Stimulated activated CD4-positive, alpha-beta T cell treated with anti-CD3 and anti-CD28 coated beads, Interleukin-1b, Interleukin-23, amount 100 ng/mL, for 24 hours (primary cell): ENCODE measurements around the gene SESN3.
"Not testable (repeated sequence)": the region's sequence is repeated elsewhere in the genome, so short reads cannot be mapped to it uniquely, and the experiment has no call there.

Source experiments
- DNase-seq, 4 experiments: peaks; one replicate each; pipeline ENCODE4 v3.0.0-alpha.2; 2020; ENCODE audit warnings: low read depth in 4 of 4, low spot score in 1 of 4

The SESN3 gene, protein sequence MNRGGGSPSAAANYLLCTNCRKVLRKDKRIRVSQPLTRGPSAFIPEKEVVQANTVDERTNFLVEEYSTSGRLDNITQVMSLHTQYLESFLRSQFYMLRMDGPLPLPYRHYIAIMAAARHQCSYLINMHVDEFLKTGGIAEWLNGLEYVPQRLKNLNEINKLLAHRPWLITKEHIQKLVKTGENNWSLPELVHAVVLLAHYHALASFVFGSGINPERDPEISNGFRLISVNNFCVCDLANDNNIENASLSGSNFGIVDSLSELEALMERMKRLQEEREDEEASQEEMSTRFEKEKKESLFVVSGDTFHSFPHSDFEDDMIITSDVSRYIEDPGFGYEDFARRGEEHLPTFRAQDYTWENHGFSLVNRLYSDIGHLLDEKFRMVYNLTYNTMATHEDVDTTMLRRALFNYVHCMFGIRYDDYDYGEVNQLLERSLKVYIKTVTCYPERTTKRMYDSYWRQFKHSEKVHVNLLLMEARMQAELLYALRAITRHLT

DNA sequence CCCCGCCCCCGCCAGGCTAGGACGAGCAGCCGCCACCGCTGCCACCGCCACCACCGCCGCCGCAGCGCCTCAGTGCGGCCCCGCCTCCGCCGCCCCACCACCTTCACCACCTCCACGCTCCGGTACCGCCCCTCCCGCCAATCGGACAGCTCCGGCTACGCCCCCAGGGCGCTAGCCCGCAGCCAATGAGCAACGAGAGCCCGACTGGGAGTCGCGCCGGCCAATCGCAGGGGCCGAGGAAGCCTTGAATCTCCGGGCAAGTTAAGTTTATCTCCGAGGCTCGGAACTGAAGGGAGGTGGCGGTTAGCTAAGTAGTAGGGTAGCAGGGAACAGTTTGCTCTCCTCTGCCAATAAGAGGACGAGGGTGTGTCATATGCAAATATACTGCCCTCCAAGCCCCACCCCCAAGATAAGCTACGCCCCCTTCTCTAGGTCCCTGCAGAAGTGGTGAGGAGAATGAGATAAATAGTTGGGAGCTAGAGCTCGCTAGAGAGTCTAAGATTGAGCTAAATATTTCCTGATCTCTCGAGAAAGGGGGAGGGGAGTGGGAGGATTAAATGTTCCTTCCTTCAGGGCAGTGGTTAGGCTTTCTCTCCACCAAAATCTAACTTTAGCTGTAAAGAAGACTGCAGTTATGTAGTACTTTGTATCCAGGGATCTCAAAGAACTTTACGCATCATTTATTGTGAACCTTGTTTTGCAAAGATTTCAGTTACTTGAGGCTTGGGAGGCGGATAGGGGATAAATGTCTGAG, at the start of gene SESN3:
SESN3 (minus strand) TSS at position 76 of the 754 bp plus-strand sequence. CDS start 342 bp downstream, outside the sequence.
- DNase-seq: peak; percentile 90 to 98 (median 94)

DNA sequence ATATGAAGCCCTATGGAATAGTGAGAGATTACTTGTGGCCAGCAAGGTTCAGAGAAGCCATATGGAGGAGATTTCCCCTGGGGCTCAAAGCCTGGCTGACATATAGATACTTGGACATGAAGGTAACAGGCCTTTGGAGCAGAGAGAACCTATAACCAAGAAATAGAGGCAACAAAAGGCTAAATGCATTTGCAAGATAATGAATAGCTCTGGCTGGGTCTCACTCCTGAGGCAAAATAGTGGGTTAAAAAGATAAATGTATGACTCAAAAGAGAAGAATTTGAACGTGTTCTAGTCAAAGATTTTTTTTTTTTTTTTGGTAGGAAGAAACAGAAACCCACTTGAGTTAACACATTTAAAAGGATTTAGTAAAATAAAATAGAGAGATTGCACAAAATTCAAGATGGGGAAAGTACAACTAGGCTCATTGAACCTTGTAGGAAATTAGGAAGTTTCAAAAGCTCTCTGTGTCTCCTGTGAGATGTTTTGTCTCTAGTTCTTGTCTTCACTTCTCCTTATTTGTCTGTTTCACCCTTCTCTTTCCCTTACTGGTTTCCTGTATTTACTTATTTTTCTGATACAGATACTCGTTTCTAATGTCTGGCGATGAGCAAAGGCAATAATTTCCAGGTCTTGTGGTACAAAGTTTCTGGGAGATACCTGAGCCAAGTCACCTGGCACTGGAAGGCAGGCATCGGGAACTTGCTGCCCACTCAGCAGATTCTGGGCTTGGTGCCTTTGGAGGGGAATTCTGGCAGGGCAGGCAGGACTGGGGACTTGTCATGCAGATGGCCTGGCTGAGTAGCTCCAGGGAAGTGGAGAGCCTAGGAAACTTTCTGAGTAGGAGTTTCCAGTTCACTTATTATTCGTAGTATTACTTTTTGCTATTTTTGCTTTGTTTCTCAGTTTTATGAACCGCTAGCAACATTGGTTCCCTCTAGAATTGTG, 49.2 kb upstream of the SESN3 start:
- no peak for DNase-seq

DNA sequence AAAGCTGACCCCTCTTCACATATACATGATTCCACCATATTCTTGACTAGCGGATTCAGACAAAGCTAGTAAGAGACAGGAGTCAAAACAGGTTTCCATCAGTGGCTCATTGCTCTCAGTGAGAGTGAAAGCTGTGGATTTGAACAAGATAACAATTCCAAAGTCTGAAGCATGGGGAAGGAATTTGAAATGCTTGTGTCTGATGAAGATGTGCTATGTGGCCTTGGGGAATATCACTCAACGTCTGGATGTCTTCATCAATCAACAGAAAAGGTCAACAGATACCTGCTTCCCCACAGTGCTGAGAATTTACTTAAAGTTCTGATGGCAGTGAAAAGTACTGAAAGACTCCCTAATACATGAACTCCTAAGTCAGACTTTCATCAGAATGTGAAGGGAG, 46.9 kb upstream of the SESN3 start:
- DNase-seq: no peak

DNA sequence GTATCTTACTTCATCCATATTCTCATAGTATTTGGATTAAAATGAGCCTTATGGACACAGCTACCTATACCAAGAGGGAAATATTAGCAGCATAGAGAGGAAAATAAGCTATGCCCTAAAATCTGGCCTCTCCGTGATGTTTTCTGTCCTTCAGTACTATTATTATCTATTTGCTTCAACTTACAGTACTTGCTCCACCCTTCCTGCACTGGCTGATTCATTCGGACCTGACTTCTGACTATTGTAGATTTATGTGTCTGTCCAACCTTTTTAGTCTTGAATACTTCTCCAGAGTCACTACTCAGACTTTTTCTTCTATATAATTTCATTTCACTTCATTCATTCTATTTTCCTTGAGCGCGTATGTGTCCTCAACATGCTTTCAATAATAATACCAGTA, 45.1 kb upstream of the SESN3 start:
- DNase-seq: no peak

DNA sequence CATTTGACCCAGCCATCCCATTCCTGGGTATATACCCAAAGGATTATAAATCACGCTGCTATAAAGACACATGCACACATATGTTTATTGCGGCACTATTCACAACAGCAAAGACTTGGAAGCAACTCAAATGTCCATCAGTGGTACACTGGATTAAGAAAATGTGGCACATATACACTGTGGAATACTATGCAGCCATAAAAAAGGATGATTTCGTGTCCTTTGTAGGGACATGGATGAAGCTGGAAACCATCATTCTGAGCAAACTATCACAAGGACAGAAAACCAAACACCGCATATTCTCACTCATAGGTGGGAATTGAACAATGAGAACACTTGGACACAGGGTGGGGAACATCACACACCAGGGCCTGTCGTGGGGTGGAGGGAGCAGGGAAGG, 42.6 kb upstream of the SESN3 start:
- not testable (repeated sequence) for DNase-seq

DNA sequence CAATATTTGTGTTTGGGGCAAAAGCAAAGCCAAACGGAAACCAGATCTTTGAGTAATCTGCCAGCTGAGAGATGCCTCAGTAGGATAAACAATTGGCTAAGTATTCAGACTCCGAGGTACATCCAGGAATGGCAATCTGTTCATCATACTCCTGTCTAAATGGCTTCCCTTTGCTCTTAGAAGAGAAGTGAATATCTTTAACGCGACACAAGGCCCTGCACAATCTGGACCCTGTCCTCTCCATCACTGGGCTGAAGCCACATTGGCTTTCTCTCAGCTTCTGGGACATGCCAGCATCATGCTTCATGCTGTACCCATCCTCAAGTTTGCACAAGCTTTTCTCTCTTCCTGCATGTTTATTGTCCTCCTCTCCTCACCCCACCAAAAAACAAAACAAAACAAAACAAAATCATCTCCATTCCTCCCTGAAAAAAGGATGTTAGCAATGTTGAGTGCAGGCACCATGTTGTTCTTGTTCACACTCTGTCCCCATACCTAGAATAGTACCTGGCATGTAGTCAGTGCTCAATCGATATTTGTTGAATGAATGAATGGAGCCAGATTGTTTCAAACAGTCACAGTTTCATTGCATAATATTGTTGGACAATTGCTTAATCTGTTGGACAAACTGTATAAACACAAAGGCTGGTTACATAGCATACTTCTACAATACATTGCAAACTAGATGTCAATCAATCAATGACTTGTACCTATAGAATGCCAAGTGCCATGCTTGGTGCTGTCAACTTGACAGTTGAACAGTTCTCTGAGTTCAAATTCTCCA, 38.2 kb upstream of the SESN3 start:
- no peak for DNase-seq

DNA sequence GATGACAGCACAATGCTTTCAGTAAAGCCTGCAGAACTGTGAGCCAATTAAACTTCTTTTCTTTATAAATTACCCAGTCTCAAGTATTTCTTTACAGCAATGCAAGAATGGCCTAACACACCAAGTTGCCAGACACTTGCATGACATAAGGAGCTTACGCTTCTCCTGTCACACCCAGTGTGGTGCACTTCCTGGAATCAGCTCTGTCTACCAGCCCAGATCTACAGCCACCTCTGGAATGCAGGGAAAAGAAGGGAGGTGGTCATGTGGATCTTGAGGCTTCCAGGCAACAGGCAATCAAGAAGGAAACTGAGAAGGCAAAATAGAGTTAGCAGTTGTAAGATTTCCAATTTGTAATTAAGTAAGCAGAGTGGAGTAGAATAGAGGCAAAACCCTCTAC, 37.4 kb upstream of the SESN3 start:
- DNase-seq: no peak

DNA sequence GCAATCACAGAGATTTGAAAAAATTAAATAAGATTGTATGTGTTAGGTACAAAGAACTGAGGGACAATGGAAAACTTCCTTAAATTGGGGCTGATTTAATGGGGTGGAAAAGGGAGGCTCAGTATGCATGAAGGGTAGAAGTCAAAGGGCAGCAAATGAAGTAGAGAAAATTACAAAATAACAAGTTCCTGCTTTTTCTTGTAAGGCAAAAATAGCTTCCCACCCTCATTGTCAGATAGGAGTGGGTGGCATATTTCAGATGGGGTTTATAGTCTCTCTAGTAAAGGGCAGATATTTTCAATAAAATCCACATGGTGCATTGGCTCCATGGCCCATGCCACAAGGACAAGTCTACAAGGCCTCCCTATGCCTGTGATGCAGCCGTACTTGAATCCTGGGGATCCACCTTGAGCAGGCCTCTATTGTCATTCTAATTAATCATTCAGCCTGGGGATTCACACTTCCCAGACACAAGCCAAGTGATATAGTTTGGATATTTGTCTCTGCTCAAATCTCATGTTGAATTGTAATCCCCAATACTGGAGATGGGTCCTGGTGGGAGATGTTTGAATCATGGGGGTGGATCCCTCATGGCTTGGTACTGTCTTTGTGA, 36.7 kb upstream of the SESN3 start:
- no peak for DNase-seq

DNA sequence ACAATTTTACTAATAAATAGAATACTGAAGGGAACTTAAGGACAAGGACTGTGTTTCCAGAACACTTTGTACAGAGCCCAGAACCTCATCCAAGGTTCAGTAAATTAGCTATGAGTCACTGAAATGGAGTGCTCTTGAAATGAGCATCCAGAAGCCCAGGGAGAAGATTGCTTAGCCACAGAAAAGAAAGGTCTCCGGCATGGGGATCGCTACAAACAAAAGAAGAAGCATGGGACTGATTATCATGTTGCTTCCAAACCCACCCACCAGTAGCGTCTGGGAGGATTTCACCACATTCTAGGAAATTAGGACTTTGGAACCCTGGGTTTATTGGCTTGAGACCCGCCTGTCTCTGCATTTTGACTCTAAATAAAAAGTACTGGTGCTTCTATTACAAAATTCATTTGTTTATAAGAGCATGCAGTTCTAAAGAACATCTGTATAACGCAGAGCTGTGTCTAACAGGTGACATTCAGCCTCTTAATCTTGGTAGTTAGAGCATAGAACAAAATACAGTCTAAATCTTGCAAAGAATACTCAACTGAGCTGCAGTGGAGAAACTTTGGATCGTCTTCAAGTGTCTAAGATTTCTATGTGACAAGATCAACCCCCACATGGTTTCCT, 35.9 kb upstream of the SESN3 start:
- no peak for DNase-seq

DNA sequence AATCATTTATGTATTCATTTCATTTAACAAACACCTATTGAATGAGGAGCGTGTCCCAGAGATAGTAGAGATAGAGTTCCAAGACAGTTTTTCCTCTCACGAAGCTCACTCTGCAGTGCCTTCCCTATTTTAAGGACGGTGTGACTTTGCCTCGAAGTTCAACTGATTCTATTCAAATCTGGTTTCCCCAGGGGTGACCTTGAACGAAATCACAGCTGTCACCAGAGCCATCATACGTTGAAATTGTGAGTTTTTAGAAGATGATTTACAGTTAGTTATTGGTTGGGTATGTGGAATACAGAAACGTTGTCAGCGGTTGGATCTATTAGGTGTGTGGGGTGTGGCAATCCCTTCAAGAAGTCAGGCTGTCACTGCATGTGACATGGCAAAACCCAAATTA, 33.9 kb upstream of the SESN3 start:
- DNase-seq: no peak

DNA sequence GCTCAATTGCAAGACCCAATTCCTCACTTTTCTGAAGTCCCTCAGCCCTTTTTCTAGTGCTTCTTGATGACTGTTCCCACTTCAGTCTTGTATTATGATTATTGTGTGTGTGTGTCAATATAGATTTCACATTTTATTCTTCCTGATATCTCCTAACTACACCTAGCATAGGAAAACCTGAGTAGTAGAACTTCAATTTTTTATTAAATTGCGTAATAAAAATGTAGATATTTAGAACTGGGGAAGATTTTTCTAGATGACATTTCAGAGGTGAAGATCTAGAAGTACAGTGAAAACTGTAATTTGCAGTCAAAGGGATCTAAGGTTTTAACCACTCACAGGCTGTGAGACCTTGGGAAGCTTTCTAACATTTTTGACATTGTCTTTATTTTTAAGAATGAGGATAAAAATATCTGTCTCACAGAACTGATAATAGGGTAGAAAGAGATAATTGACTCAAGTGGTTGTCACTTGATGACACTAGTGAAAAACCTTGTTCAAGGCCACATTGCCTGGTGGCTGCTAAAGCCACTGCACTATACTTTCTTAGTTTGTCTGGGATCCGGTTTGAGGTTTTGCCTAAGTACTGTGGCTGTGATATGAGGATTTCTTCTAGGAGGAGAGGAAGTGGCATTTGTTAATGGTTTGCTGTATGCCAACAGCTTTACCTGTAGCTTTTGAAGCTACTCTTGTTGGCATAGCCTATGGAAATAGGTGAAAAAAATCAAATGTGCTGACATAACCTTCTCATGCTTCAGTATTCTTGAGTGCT, 32.2 kb upstream of the SESN3 start:
- no peak for DNase-seq

DNA sequence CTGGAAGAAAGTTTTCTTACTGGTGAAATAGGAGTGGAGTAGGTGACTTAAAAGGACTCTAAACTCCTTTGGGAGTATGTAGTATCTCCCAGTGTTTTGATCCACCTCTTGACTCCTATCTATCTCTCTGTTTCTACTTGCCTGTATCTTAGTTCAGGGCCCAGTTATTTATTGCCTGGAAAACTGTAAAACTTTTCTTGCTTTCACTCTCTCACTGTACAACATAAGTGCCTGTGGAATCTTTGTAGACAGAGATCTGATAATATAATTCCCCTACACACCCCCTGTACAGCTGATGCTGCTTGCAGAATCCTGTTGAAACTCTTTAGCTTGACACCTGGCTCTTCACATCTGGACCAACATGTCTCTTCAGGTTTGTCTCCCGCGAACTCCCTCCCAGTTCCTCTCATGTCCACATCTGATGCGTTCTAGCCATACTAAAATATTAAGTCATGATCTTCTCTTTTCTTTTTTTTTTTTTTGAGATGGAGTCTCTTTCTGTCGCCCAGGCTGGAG, 26.5 kb upstream of the SESN3 start:
- no peak for DNase-seq

DNA sequence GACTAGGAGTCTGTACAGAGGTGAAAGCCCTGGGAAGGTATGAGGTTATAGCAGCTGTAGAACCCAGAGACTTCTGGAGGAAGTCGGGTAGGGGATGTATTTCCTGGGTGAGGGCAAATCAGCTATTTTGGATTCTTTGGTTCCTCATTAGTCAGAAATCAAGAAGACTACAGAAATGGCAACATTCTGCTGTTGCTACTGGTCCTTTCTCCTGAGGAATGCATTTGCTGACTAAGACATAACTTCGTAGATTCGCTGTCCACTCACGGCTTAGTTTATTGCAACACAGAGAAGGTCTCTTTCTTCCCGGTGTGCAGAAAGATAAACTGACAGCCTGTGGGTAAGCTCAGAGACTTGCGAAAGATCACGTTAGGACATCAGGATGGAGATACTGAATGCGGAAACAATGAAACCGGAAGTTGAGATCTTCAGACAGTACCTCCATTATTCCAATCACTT, 25.3 kb upstream of the SESN3 start:
- DNase-seq: no peak

DNA sequence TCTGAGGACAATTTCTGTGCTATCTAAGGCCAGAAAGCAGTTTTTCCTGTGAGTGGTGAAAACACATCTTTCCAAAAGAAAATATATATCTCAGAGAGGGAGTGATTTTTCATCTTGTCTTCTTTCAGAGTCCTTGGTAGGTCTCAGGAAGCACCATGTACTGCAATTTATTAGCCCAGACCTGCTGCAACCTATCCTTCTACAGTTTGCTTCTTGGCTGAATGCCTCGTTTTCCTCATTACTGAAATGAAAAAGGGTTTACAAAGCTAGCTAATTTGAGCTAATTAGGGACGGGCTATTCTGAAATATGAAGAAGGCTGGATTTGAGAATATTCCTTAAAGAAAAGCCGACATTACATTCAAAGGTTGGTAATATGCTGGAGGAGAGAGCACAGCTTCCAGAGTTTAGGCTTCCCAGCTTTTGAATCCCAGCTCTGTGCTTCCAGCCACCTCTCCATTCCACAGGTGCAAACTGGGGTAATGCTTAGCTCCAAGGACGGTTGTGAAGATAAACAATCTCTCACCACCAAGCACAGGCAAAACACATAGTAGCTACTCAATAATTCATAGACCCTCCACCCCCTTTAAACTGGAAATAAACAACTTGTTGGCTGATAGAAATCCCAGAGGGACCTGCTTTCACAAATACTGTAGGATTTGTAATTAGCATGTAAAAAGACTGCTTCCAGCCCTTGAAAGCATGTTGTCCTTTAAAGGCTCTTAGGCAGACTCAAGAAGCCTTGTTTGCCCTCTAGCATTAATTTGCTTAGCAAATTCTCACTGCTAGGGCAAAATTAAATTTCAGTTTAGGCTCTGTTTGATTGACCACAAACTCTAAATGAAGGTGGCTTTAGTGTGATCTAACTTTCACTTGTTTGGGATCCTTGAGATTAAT, 24.5 kb upstream of the SESN3 start:
- no peak for DNase-seq

DNA sequence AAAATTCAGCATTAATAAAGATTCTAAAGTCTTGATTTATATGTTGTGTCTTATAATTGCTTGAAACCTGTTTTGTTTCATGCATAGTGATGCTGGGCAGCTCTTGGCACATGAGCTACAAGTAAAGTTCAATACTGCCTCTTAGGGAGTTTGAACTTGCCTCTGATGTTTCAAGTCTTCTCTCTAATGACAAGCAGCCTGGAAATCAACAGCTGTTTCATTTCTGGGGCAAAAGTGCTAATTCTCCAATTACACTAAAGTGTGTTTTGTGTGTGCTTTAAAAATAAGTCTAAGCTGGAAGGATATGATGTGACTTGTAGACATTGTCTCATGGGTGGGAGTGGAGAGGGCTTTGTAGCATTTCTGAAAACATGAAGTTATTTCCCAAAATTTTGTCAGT, 23.7 kb upstream of the SESN3 start:
- DNase-seq: no peak

DNA sequence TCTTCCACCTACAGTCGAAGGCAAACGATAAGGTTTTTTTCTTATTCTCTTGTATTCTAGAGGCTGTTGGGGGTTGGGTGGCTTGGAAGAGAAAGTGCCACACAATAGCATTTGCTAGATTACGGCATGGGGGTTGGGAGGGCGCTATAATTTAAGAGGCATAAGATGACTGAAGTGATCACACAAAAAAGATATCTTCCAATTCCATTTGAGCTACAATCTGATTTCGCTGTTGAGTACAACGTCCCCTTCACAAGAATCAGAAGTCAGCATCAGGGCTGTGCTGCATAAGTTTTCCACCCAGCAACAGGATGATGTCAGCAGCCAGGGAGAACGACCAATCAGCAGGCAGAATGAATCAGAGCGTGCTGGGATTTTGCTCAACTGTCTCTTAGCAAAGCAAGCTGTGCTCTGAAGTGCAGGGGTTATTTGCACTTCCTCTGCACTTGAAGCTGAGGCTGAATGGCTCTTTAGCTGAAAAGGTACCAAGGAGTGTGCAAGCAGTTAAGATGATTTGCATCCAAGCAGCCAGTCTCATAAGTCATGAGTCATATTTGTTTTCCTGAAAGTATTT, 23.2 kb upstream of the SESN3 start:
- peak; percentile 30 to 67 (median 56) for DNase-seq

DNA sequence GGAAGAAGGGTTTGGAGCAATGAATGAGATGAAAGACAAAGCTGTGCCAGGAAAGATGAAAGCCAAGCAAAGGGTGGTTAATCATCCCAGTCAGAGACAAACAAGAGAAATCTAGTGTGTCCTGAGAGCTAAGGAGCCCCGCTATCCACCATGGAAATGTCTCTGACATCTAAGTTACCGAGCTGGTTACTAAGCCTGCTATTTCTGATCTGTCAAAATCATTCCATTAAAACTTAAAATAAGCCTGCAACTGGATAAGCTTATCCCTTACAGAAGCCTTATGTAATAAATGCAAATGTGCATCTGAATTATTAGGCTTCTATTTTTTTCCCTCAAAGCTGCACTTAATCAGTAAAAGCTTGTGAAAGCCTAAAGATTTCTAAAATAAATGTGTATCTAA, 22.1 kb upstream of the SESN3 start:
- DNase-seq: no peak
